DND-41 (cell line): Measurements from ENCODE around the gene AP2A2.

Experiments
- ATAC-seq: fragments of 200-7000 bp; cut with Tn5 transposase; 3 replicates; pipeline ENCODE4 v1.9.1; 2021; ENCODE audit warnings: low read depth; ENCODE audit not compliant: insufficient read depth
- DNase-seq: peaks from one replicate; pipeline ENCODE4 v3.0.0-alpha.2; 2020
- H2AFZ ChIP-seq: 2 replicates; pipeline ENCODE4 v1.6.0; 2012; ENCODE audit warnings: low read depth, low read length
- H3K27ac ChIP-seq: 2 replicates; pipeline ENCODE4 v1.5.1; 2012; ENCODE audit warnings: low read length, inconsistent platforms
- H3K27me3 ChIP-seq: fragments of 200-600 bp; sonication (generic); 2 replicates; pipeline ENCODE4 v1.6.0; 2012; ENCODE audit warnings: low read length, mild to moderate bottlenecking, inconsistent platforms; ENCODE audit not compliant: insufficient read depth, poor library complexity
- H3K36me3 ChIP-seq: 2 replicates; pipeline ENCODE4 v1.5.1; 2012; ENCODE audit warnings: low read length, inconsistent platforms; ENCODE audit not compliant: insufficient read depth
- H3K4me1 ChIP-seq: 2 replicates; pipeline ENCODE4 v1.5.1; 2012; ENCODE audit warnings: mild to moderate bottlenecking, low read length; ENCODE audit not compliant: insufficient read depth
- H3K4me2 ChIP-seq: 2 replicates; pipeline ENCODE4 v1.6.0; 2012; ENCODE audit warnings: mild to moderate bottlenecking, moderate library complexity, low read length, inconsistent platforms; ENCODE audit not compliant: insufficient read depth
- H3K4me3 ChIP-seq, 2 experiments: fragments of 200-600 bp in 1 of 2; shearing (Covaris generic) in 1 of 2; 2 replicates each; pipeline ENCODE4 v1.5.1; 2012 to 2016; ENCODE audit warnings: inconsistent platforms in 2 of 2, low read length in 2 of 2, mild to moderate bottlenecking in 2 of 2, low read depth in 1 of 2, moderate library complexity in 1 of 2
- H3K79me2 ChIP-seq: 2 replicates; pipeline ENCODE4 v1.6.0; 2012; ENCODE audit warnings: low read length, inconsistent platforms; ENCODE audit not compliant: insufficient read depth
- H3K9ac ChIP-seq: 2 replicates; pipeline ENCODE4 v1.6.0; 2012; ENCODE audit warnings: low read depth, mild to moderate bottlenecking, inconsistent platforms, low read length, moderate library complexity
- H3K9me3 ChIP-seq: 2 replicates; pipeline ENCODE4 v1.5.1; 2012; ENCODE audit warnings: low read length, moderate library complexity, mild to moderate bottlenecking, inconsistent platforms; ENCODE audit not compliant: insufficient read depth, severe bottlenecking
- H4K20me1 ChIP-seq: 2 replicates; pipeline ENCODE4 v1.6.0; 2012; ENCODE audit warnings: low read length; ENCODE audit not compliant: insufficient read depth
- EZH2 ChIP-seq: IDR thresholded peaks from 3 replicates; pipeline ENCODE4 v1.6.1; 2012; ENCODE audit warnings: borderline replicate concordance, low read depth, mild to moderate bottlenecking, moderate library complexity, low read length, inconsistent platforms; ENCODE audit not compliant: severe bottlenecking
- TF ChIP-seq, protein P1 (sequence below): IDR thresholded peaks from 2 replicates; pipeline ENCODE4 v1.5.1; 2012; ENCODE audit warnings: borderline replicate concordance, low read length, moderate library complexity, mild to moderate bottlenecking; ENCODE audit not compliant: poor library complexity, severe bottlenecking; ENCODE audit errors: extremely low read depth

AP2A2 gene

DNA sequence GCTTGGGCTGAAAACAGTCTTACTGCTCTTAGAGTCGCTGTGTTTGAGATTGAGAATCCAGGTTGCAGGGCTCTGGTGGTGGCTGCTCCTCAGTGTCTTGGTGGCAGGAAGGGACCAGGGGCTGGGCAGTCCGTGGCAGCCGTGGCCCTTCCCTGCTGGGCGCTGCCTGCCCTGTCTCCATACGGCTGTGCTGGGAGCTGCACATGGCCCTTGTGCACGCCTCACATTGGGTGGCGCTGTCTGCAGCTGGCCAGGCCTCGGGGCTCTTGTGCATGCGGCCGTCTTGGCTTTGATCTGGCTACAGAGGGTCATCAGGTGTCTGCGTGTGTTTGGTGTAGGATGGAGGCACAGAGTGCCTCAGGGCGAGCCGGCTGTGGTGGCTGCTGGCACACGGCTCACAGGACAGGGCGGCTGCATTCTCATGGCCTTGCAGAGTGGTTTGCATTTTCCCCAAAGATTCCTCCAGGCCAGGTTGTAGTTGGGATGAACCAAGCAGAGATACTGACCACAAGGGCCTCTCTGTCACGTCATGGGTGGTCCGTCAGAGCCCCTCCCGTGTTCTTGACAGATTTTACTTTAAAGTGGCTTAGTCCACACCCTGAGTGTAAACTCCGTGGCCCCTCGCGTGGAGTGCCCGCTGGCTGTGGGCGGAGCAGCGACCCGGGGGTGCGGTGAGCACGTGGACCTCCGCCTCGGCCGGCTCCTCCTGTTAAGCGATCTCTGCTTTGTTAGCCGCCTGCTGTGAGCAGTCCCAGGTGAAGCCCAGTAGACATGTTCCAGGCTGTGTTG is 76.1 kb downstream of the AP2A2 start:
- Histone ChIP-seq H2AFZ (no peak overlapping the region), H3K79me2 (no peaks in the 10 kb centered on the region), H3K27ac (no peak overlapping the region), H3K9me3 (no peaks in the 10 kb centered on the region), H3K36me3 (peaks cover 61% of the 10 kb centered on the region), H3K4me2 (no peak overlapping the region), H3K9ac (no peak overlapping the region), H3K4me1 (no peaks in the 10 kb centered on the region), H3K4me3 (no peak overlapping the region), H4K20me1 (peaks cover 10% of the 10 kb centered on the region; the same call in 1 of the 2 replicates), H3K27me3 (no peaks in the 10 kb centered on the region)
- no peak for ATAC-seq
- TF ChIP-seq EZH2, result no peak
- TF ChIP-seq, protein P1, sequence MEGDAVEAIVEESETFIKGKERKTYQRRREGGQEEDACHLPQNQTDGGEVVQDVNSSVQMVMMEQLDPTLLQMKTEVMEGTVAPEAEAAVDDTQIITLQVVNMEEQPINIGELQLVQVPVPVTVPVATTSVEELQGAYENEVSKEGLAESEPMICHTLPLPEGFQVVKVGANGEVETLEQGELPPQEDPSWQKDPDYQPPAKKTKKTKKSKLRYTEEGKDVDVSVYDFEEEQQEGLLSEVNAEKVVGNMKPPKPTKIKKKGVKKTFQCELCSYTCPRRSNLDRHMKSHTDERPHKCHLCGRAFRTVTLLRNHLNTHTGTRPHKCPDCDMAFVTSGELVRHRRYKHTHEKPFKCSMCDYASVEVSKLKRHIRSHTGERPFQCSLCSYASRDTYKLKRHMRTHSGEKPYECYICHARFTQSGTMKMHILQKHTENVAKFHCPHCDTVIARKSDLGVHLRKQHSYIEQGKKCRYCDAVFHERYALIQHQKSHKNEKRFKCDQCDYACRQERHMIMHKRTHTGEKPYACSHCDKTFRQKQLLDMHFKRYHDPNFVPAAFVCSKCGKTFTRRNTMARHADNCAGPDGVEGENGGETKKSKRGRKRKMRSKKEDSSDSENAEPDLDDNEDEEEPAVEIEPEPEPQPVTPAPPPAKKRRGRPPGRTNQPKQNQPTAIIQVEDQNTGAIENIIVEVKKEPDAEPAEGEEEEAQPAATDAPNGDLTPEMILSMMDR, result no peak
- no peak for DNase-seq

DNA sequence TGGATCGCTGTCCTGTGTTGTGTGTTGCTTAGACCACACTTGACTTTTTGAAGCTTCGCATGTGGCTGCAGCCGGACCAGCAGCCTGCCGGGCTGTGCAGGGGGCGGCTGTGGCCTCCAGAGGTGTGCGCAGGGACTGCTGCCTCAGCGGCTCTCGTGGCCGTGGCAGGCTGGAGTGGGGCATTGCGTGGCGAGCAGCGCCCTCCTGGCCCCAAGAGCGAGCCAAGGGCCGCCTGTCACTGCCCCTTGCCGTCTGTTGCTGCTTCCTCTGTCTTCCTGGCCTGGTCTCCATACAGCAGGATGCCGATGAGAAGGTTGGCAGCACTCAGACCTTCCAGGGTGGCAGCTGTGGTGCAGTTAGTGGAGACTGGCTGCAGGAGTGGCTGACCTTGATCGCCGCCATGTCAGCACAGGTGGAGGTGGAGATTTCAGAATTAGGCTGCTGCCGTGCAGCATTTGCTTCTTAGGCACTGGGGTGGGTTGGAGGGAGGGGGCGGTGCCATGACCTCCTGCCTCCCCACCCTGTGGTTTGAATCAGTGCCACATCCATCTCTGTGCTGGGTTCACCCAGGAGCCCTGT is 76.8 kb downstream of the AP2A2 start:
- H3K36me3 ChIP-seq, result peaks cover 57% of the 10 kb centered on the region
- peaks cover 6% of the 10 kb centered on the region; the same call in 1 of the 2 replicates for H4K20me1 ChIP-seq

GRCh38 chr11:1003159-1003558 is 77.5 kb downstream of the AP2A2 start:
- H3K79me2 ChIP-seq, result no peaks in the 10 kb centered on the region
- DNase-seq (no peak), ATAC-seq (no peak)
- no peak overlapping the region for H3K4me2 ChIP-seq
- no peaks in the 10 kb centered on the region for H3K27me3 ChIP-seq
- no peak overlapping the region for H3K4me3 ChIP-seq
- no peak overlapping the region for H3K27ac ChIP-seq
- peaks cover 62% of the 10 kb centered on the region for H3K36me3 ChIP-seq
- H3K9me3 ChIP-seq, result no peaks in the 10 kb centered on the region
- no peak for TF ChIP-seq EZH2
- TF ChIP-seq, protein P1, result no peak
- peaks cover 6% of the 10 kb centered on the region; the same call in 1 of the 2 replicates for H4K20me1 ChIP-seq
- H3K9ac ChIP-seq, result no peak overlapping the region
- H2AFZ ChIP-seq, result no peak overlapping the region
- H3K4me1 ChIP-seq, result no peaks in the 10 kb centered on the region

More for the DNA sequence above, 76.8 kb downstream of the AP2A2 start:
- ATAC-seq (peak; percentile 47; the same call in 1 of the 3 replicates), DNase-seq (no peak)
- Histone ChIP-seq H3K4me2 (no peak overlapping the region), H3K9me3 (no peaks in the 10 kb centered on the region), H3K27ac (no peak overlapping the region), H3K79me2 (no peaks in the 10 kb centered on the region), H3K27me3 (no peaks in the 10 kb centered on the region), H2AFZ (no peak overlapping the region), H3K4me3 (no peak overlapping the region), H3K9ac (no peak overlapping the region), H3K4me1 (no peaks in the 10 kb centered on the region)
- TF ChIP-seq, protein P1, result no peak
- no peak for TF ChIP-seq EZH2
